HCT116 (cell line): ENCODE measurements around the gene KCNA3.

ENCODE experiments used
- CEBPB ChIP-seq: IDR thresholded peaks from 2 replicates; pipeline ENCODE4 v1.6.1; 2012; ENCODE audit warnings: low read depth
- CTCF ChIP-seq, 3 experiments: fragments of 200-600 bp in 1 of 3; sonication (generic) in 1 of 3; IDR thresholded peaks in 2 of 3; conservative IDR thresholded peaks in 1 of 3; 2 replicates each; pipeline ENCODE4 v1.5.1; 2012 to 2017; ENCODE audit warnings: low read depth in 2 of 3, low read length in 2 of 3, antibody characterized with exemption in 1 of 3, borderline replicate concordance in 1 of 3, control low read depth in 1 of 3, mild to moderate bottlenecking in 1 of 3, mixed read lengths in 1 of 3, mixed run types in 1 of 3, moderate library complexity in 1 of 3; ENCODE audit not compliant: insufficient read depth in 1 of 3
- EZH2 ChIP-seq: fragments of 200-600 bp; sonication (generic); IDR thresholded peaks from 2 replicates; pipeline ENCODE4 v1.6.1; 2017; ENCODE audit warnings: antibody characterized with exemption, mixed run types
- EZH2phosphoT487 ChIP-seq: fragments of 200-600 bp; IDR thresholded peaks from 2 replicates; pipeline ENCODE4 v1.6.1; 2018; ENCODE audit warnings: antibody characterized with exemption, borderline replicate concordance
- JUND ChIP-seq: IDR thresholded peaks from 2 replicates; pipeline ENCODE4 v1.6.1; 2012
- POLR2A ChIP-seq: IDR thresholded peaks from 2 replicates; pipeline ENCODE4 v1.7.0; 2011; ENCODE audit warnings: borderline replicate concordance; ENCODE audit not compliant: insufficient read depth, insufficient read length; ENCODE audit errors: extremely low read depth
- RAD21 ChIP-seq: IDR thresholded peaks from 2 replicates; pipeline ENCODE4 v1.6.1; 2012; ENCODE audit warnings: low read depth, mild to moderate bottlenecking
- YY1 ChIP-seq: IDR thresholded peaks from 2 replicates; pipeline ENCODE4 v1.6.1; 2011; ENCODE audit warnings: low read length, low read depth, moderate library complexity, mild to moderate bottlenecking; ENCODE audit not compliant: insufficient replicate concordance; ENCODE audit errors: extremely low read depth
- ZNF274 ChIP-seq: fragments of 200-500 bp; sonication (Bioruptor generic); IDR thresholded peaks from 2 replicates; pipeline ENCODE4 v1.6.1; 2014; ENCODE audit warnings: mild to moderate bottlenecking, low read depth, low read length, inconsistent platforms

- TF ChIP-seq CEBPB (no peak), RAD21 (no peak), CTCF (IDR thresholded peaks at IDR 0.05 in 2 of 3, conservative IDR thresholded peaks at IDR 0.05 in 1 of 3; ENCODE audit: borderline replicate concordance in 1 of 3, insufficient read depth in 1 of 3, low read depth in 2 of 3, low read length in 2 of 3) (no peak), YY1 (no peak), EZH2phosphoT487 (no peak), POLR2A (no peak), JUND (no peak), ZNF274 (no peak), EZH2 (no peak)
These were observed 26.3 kb downstream of the KCNA3 start for GRCh38 chr1:110648417-110648816.
